Sigmoid colon (tissue), 4 donors: ENCODE measurements around the gene PLA2R1.

ENCODE experiments used
- CTCF ChIP-seq, 4 experiments: fragments of 450-650 bp in 3 of 4; fragments of 200-600 bp in 1 of 4; IDR thresholded peaks; one replicate each; pipeline ENCODE4 v1.5.1; 2016 to 2019; ENCODE audit warnings: antibody characterized with exemption in 4 of 4, mild to moderate bottlenecking in 3 of 4, moderate library complexity in 2 of 4
- EP300 ChIP-seq, 4 donors: sonication (generic); formaldehyde crosslinking; IDR thresholded peaks; one replicate each; pipeline ENCODE4 v1.6.1; 2017; ENCODE audit warnings: antibody characterized with exemption in 4 of 4
- POLR2A ChIP-seq, 2 donors: fragments of 450-650 bp; IDR thresholded peaks; one replicate each; pipeline ENCODE4 v1.6.1; 2016; ENCODE audit warnings: antibody characterized with exemption in 2 of 2, mild to moderate bottlenecking in 2 of 2, moderate library complexity in 2 of 2
- POLR2AphosphoS5 ChIP-seq, 4 donors: sonication (generic); formaldehyde crosslinking; IDR thresholded peaks; one replicate each; pipeline ENCODE4 v1.6.1; 2017; ENCODE audit warnings: antibody characterized with exemption in 4 of 4

GRCh38 chr2:160092445-160092844, 30.0 kb upstream of the PLA2R1 start:
- TF ChIP-seq CTCF (IDR thresholded peaks at IDR 0.05) = no peak
- TF ChIP-seq POLR2AphosphoS5 (IDR thresholded peaks at IDR 0.05) = no peak
- TF ChIP-seq POLR2A (IDR thresholded peaks at IDR 0.05) = no peak
- TF ChIP-seq EP300 (IDR thresholded peaks at IDR 0.05) = no peak
